SU-DHL-6 (cell line): ENCODE data around the gene KCNQ4.

Experiments used
- EZH2phosphoT487 ChIP-seq: fragments of 200-600 bp; sonication (generic), shearing (Covaris generic); conservative IDR thresholded peaks from 2 replicates; pipeline ENCODE4 v1.6.1; 2018; ENCODE audit warnings: mild to moderate bottlenecking, antibody characterized with exemption, low read length, moderate library complexity, mixed read lengths
- TF ChIP-seq, protein P1 (sequence below): fragments of 200-600 bp; sonication (generic); IDR thresholded peaks from one replicate; pipeline ENCODE4 v1.5.1; 2017; ENCODE audit warnings: antibody characterized with exemption, mild to moderate bottlenecking, low read length, moderate library complexity; ENCODE audit not compliant: insufficient read depth, poor library complexity, severe bottlenecking

- no peak for TF ChIP-seq EZH2phosphoT487
- TF ChIP-seq, protein P1, sequence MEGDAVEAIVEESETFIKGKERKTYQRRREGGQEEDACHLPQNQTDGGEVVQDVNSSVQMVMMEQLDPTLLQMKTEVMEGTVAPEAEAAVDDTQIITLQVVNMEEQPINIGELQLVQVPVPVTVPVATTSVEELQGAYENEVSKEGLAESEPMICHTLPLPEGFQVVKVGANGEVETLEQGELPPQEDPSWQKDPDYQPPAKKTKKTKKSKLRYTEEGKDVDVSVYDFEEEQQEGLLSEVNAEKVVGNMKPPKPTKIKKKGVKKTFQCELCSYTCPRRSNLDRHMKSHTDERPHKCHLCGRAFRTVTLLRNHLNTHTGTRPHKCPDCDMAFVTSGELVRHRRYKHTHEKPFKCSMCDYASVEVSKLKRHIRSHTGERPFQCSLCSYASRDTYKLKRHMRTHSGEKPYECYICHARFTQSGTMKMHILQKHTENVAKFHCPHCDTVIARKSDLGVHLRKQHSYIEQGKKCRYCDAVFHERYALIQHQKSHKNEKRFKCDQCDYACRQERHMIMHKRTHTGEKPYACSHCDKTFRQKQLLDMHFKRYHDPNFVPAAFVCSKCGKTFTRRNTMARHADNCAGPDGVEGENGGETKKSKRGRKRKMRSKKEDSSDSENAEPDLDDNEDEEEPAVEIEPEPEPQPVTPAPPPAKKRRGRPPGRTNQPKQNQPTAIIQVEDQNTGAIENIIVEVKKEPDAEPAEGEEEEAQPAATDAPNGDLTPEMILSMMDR: no peak
These were observed 75.3 kb downstream of the KCNQ4 start for GRCh38 chr1:40858856-40859416.
